GM13977 (cell line): ENCODE measurements around the gene IQCM.
A peak's percentile ranks its signal among the peaks of the same experiment; 100 is the strongest.

Experiments
- DNase-seq: peaks from one replicate; pipeline ENCODE4 v3.0.0; 2012; ENCODE audit warnings: low spot score
- in situ Hi-C: fragments of 300-500 bp; cut with MboI; formaldehyde crosslinking; loops from one replicate; pipeline ENCODE4 v1.12.0; 2022; ENCODE audit warnings: low sequenced_read_pairs, low pct_unique_long_range_greater_than_20kb, mixed read lengths, inconsistent platforms; ENCODE audit not compliant: unreplicated experiment
- TF ChIP-seq, protein P1 (sequence below): IDR thresholded peaks from 2 replicates; pipeline ENCODE4 v1.5.1; 2012; ENCODE audit warnings: mild to moderate bottlenecking, control low read depth; ENCODE audit not compliant: insufficient read depth; ENCODE audit errors: extremely low read depth, missing control alignments

Gene IQCM

DNA sequence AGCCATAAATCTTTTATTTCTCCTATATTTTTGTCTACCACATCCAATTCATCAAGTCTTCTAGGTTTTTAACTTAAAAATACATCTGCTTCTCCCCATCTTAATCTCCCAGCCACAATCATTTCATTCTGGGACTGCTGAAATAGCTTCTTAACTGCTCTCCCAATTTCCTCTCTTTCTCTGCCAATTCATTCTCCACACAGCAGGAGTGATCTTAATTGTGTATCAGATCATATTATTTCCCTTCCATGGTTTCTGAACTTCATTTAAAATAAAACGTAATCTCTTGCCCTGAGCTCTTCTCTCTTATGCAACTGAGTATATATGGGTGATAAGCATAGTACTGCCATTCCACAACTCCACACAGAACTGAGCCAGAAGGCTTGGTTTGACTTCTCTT is 69.4 kb downstream of the IQCM start:
- in situ Hi-C loops: no loop called here
- TF ChIP-seq, protein P1, sequence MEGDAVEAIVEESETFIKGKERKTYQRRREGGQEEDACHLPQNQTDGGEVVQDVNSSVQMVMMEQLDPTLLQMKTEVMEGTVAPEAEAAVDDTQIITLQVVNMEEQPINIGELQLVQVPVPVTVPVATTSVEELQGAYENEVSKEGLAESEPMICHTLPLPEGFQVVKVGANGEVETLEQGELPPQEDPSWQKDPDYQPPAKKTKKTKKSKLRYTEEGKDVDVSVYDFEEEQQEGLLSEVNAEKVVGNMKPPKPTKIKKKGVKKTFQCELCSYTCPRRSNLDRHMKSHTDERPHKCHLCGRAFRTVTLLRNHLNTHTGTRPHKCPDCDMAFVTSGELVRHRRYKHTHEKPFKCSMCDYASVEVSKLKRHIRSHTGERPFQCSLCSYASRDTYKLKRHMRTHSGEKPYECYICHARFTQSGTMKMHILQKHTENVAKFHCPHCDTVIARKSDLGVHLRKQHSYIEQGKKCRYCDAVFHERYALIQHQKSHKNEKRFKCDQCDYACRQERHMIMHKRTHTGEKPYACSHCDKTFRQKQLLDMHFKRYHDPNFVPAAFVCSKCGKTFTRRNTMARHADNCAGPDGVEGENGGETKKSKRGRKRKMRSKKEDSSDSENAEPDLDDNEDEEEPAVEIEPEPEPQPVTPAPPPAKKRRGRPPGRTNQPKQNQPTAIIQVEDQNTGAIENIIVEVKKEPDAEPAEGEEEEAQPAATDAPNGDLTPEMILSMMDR: no peak
- no peak for DNase-seq

DNA sequence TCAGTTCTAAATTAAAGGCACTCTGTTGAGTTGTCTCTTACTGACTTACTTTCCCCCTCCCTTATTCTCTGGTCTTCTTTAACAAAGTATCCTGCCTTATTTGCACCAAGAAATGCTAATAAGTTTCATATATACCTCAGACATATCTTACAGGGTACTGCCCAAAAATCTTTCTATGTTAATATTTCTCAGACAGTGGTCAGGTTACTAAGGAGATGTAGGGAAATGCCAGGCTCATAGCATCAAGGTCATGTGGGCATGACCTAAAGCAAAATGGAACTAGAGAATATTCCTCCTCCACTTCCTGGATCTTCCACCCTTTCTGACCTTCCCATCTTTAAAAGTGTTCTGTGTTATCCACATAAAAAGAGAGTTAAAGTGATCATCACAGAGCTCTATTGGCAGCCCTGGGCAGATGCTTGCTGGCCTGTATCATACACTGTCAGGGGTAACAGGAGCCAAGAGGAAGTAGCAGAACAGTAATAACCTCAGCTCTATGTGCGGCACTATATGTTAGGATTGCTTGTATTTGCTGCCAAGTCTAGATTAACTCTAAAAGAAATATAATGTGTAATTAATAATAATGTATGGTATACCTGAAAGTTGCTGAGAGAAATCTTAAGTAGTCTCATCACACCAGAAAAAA is 74.3 kb downstream of the IQCM start:
- DNase-seq: no peak
- in situ Hi-C loops: no loop called here
- TF ChIP-seq, protein P1: no peak

- in situ Hi-C loops: no loop called here
- TF ChIP-seq, protein P1: no peak
- no peak for DNase-seq
Observed at GRCh38 chr4:149738156-149738555, 77.5 kb downstream of the IQCM start.

DNA sequence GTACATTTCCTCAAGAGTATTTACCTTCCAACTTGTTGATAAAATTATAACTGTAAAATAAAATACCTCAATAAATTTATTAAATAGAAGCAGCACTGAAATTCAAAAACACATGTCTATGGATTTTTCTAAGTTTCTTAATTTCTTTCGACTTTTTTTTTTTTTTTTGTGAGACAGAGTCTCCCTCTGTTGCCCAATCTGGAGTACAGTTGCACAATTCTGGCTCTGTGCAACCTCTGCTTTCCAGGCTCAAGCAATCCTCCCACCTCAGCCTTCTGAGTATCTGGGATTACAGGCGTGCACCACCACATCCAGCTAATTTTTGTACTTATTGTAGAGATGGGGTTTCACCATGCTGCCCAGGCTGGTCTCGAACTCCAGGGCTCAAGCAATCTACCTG is 79.8 kb downstream of the IQCM start:
- DNase-seq: no peak
- in situ Hi-C loops: no loop called here
- TF ChIP-seq, protein P1: peak; percentile 8

GRCh38 chr4:149728444-149728843 is 87.2 kb downstream of the IQCM start:
- DNase-seq: no peak
- in situ Hi-C loops: no loop called here
- TF ChIP-seq, protein P1: no peak

DNA sequence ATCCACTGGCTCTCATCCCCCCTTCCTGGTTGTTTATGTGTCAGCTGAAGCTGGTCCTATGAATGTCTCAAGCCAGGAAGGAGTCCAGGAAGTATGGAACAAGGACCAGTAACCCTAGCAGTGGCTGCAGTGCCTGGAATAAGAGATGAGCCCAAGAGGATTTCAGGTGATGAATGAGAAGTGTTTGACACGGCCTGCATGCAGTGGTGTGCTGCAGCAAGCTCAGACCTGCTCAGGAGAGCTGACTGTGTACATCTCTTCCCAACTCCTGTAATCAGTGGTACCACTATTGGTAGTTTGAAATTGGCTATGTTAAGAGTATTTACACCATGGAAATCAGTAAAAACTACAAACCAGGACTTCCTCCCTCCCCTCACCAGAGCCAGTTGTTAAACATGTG is 88.0 kb downstream of the IQCM start:
- TF ChIP-seq, protein P1: no peak
- in situ Hi-C loops: no loop called here
- no peak for DNase-seq
